ENCODE measurements around the gene CFAP251.

- TF ChIP-seq CTCF (IDR thresholded peaks at IDR 0.05), result no peak
- TF ChIP-seq EZH2phosphoT487 (IDR thresholded peaks at IDR 0.05), result no peak
- no peak for TF ChIP-seq EZH2 (IDR thresholded peaks at IDR 0.05)
Observed at GRCh38 chr12:122021193-122021821, 102.9 kb downstream of the CFAP251 start.
